ENCODE results near the gene ST6GALNAC3. TPM values are rescaled to one million over a fixed set of nuclear protein-coding genes. Genes with fewer than 3 reads are reported as not detected.

ST6GALNAC3 gene
- total RNA-seq, 2 experiments from 2014 or later = 0.50 to 1.2 TPM

DNA sequence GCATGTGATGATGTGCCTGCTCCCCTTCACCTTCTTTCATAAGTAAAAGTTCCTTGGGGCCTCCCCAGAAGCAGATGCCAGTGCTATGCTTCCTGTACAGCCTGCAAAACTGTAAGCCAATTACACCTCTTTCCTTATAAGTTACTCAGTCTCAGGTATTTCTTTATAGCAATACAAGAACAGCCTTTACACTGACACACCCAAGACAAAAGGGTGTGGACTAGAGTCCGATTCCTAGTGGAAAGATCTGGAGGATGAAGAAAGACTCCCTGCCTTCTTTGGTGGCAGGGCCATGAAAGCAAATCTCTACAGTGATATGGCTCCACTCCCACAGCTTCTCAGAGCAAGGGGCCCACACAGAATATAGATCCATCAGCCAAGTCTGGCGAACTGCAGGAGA, 583.1 kb downstream of the ST6GALNAC3 start:
- Histone ChIP-seq H3K79me2 (ENCODE audit: insufficient read depth, low read depth, low read length) (no peaks in the 10 kb centered on the region), H3K9me3 (ENCODE audit: low read length) (no peaks in the 10 kb centered on the region), H3K9me2 (ENCODE audit: insufficient read depth, low read length) (no peaks in the 10 kb centered on the region), H3K4me2 (ENCODE audit: low read length) (no peak overlapping the region), H3K27ac (ENCODE audit: low read depth, low read length, poor library complexity, severe bottlenecking) (no peak overlapping the region), H3K4me3 (ENCODE audit: low read depth, low read length, poor library complexity, severe bottlenecking) (no peak overlapping the region), H4K20me1 (ENCODE audit: insufficient read depth, low read length) (no peaks in the 10 kb centered on the region), H3K4me1 (ENCODE audit: insufficient read depth, low read length, poor library complexity, severe bottlenecking) (no peaks in the 10 kb centered on the region), H3K36me3 (ENCODE audit: insufficient read depth, low read length) (no peaks in the 10 kb centered on the region), H2AFZ (ENCODE audit: low read length) (no peak overlapping the region)
- no TSS peak for BruUV-seq (replicated peaks)
- no peak for TF ChIP-seq EZH2phosphoT487 (IDR thresholded peaks at IDR 0.05; ENCODE audit: borderline replicate concordance, low read depth, low read length)
- TF ChIP-seq, protein P1, sequence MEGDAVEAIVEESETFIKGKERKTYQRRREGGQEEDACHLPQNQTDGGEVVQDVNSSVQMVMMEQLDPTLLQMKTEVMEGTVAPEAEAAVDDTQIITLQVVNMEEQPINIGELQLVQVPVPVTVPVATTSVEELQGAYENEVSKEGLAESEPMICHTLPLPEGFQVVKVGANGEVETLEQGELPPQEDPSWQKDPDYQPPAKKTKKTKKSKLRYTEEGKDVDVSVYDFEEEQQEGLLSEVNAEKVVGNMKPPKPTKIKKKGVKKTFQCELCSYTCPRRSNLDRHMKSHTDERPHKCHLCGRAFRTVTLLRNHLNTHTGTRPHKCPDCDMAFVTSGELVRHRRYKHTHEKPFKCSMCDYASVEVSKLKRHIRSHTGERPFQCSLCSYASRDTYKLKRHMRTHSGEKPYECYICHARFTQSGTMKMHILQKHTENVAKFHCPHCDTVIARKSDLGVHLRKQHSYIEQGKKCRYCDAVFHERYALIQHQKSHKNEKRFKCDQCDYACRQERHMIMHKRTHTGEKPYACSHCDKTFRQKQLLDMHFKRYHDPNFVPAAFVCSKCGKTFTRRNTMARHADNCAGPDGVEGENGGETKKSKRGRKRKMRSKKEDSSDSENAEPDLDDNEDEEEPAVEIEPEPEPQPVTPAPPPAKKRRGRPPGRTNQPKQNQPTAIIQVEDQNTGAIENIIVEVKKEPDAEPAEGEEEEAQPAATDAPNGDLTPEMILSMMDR (conservative IDR thresholded peaks at IDR 0.05; ENCODE audit: low read length) = no peak
- POLR2A ChIA-PET = no interaction called here
- DNase-seq (ENCODE audit: low spot score) = no peak
- intact Hi-C loops (cut with micrococcal nuclease; ENCODE audit: unreplicated experiment) = no loop called here
- CTCF ChIA-PET (ENCODE audit: unreplicated experiment) = no interaction called here

DNA sequence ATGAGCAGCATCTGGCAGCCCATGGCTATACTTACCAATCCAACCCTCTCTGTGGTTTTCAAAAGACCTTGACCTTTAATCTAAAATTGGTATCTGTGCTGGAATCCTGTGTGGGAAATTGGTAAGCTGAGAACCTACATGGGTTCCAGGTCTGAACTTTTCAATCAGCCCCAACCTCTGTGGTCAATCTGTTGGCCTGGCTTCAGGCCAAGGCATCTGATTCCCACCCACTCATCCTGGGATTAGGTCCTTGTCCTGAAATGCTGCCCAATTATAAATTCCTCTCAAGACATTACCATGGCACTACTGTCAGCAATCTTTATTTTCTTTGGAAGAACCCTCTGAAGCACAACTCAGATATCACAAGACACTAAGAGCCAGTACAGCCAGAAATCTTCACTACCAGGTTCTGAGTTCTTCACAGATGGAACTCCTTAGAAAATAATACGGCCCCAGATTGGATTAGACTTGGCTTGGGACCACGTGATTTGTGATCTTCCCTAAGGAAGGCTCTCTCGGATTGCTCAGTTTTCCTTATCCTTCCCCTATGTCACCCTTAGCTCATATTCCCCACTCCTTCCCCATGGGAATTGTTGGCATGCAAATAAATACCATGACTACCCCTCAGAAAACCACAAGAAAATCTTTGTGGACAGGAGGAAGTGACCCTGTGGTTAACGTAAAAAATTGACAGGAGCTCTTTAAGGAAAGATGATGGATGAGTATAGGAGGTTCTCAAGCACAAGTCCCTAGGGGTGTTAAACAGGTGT, 584.8 kb downstream of the ST6GALNAC3 start:
- DNase-seq (ENCODE audit: low spot score) = no peak
- no peaks in the 10 kb centered on the region for H3K9me3 ChIP-seq (ENCODE audit: low read length)
- H3K27ac ChIP-seq (ENCODE audit: low read depth, low read length, poor library complexity, severe bottlenecking) = no peak overlapping the region
- H3K4me1 ChIP-seq (ENCODE audit: insufficient read depth, low read length, poor library complexity, severe bottlenecking) = no peaks in the 10 kb centered on the region
- no peaks in the 10 kb centered on the region for H4K20me1 ChIP-seq (ENCODE audit: insufficient read depth, low read length)
- H2AFZ ChIP-seq (ENCODE audit: low read length) = no peak overlapping the region
- no peak for TF ChIP-seq EZH2phosphoT487 (IDR thresholded peaks at IDR 0.05; ENCODE audit: borderline replicate concordance, low read depth, low read length)
- TF ChIP-seq, protein P1 (conservative IDR thresholded peaks at IDR 0.05; ENCODE audit: low read length) = no peak
- ChIA-PET POLR2A (no interaction called here), CTCF (ENCODE audit: unreplicated experiment) (no interaction called here)
- no peaks in the 10 kb centered on the region for H3K36me3 ChIP-seq (ENCODE audit: insufficient read depth, low read length)
- intact Hi-C loops (cut with micrococcal nuclease; ENCODE audit: unreplicated experiment) = no loop called here
- H3K79me2 ChIP-seq (ENCODE audit: insufficient read depth, low read depth, low read length) = no peaks in the 10 kb centered on the region
- no TSS peak for BruUV-seq (replicated peaks)
- H3K4me3 ChIP-seq (ENCODE audit: low read depth, low read length, poor library complexity, severe bottlenecking) = no peak overlapping the region
- H3K9me2 ChIP-seq (ENCODE audit: insufficient read depth, low read length) = no peaks in the 10 kb centered on the region
- H3K4me2 ChIP-seq (ENCODE audit: low read length) = no peak overlapping the region

DNA sequence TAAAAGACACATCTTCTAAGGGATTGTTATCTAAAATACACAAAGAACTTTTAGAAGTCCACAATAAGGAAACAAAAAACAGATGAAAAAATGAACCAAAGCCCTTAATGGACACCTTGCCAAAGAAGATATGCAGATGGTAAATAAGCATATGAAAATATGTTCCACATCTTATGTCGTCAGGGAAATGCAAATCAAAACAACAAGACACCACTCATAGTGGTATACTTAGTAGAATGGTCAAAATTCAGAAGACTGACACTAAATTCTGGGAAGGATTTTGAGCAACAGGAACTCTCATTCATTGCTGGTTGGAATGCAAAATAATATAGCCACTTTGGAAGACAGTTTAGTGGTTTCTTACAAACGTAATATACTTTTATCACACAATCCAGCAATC, 587.0 kb downstream of the ST6GALNAC3 start:
- no peak for DNase-seq (ENCODE audit: low spot score)
- ChIA-PET CTCF (ENCODE audit: unreplicated experiment) (no interaction called here), POLR2A (no interaction called here)
- no peaks in the 10 kb centered on the region for H3K9me3 ChIP-seq (ENCODE audit: low read length)
- no peaks in the 10 kb centered on the region for H4K20me1 ChIP-seq (ENCODE audit: insufficient read depth, low read length)
- intact Hi-C loops (cut with micrococcal nuclease; ENCODE audit: unreplicated experiment) = no loop called here
- no peaks in the 10 kb centered on the region for H3K4me1 ChIP-seq (ENCODE audit: insufficient read depth, low read length, poor library complexity, severe bottlenecking)
- TF ChIP-seq EZH2phosphoT487 (IDR thresholded peaks at IDR 0.05; ENCODE audit: borderline replicate concordance, low read depth, low read length) = no peak
- TF ChIP-seq, protein P1 (conservative IDR thresholded peaks at IDR 0.05; ENCODE audit: low read length) = no peak
- no peaks in the 10 kb centered on the region for H3K9me2 ChIP-seq (ENCODE audit: insufficient read depth, low read length)
- H3K36me3 ChIP-seq (ENCODE audit: insufficient read depth, low read length) = no peaks in the 10 kb centered on the region
- H3K27ac ChIP-seq (ENCODE audit: low read depth, low read length, poor library complexity, severe bottlenecking) = no peak overlapping the region
- BruUV-seq (replicated peaks) = no TSS peak
- no peaks in the 10 kb centered on the region for H3K79me2 ChIP-seq (ENCODE audit: insufficient read depth, low read depth, low read length)
- no peak overlapping the region for H3K4me2 ChIP-seq (ENCODE audit: low read length)
- H3K4me3 ChIP-seq (ENCODE audit: low read depth, low read length, poor library complexity, severe bottlenecking) = no peak overlapping the region
- H2AFZ ChIP-seq (ENCODE audit: low read length) = no peak overlapping the region

Measured in OCI-LY7 (cell line).